Stimulated activated CD4-positive, alpha-beta T cell treated with anti-CD3 and anti-CD28 coated beads, Interleukin-1b, Interleukin-23, amount 100 ng/mL, for 48 hours (primary cell): ENCODE results near the gene SRMS.

Experiments used
- DNase-seq: peaks from one replicate; pipeline ENCODE4 v3.0.0-alpha.2; 2020

SRMS gene

GRCh38 chr20:63551068-63551467, 3.5 kb upstream of the SRMS start:
- no peak for DNase-seq

- DNase-seq: no peak
Measured at GRCh38 chr20:63549679-63550282, 2.2 kb upstream of the SRMS start.

- DNase-seq: no peak
Measured at GRCh38 chr20:63549019-63549418, 1.5 kb upstream of the SRMS start.

- DNase-seq: no peak
Measured at GRCh38 chr20:63548542-63548941, 993 bp upstream of the SRMS start.

- no peak for DNase-seq
Measured at GRCh38 chr20:63546956-63547724, 409 bp downstream of the SRMS start.

GRCh38 chr20:63546256-63546955, 1.1 kb downstream of the SRMS start:
- no peak for DNase-seq

GRCh38 chr20:63545814-63546213, 1.7 kb downstream of the SRMS start:
- no peak for DNase-seq

- DNase-seq: no peak
Measured at GRCh38 chr20:63544958-63545516, 2.5 kb downstream of the SRMS start.

- DNase-seq: no peak
Measured at GRCh38 chr20:63544241-63544957, 3.1 kb downstream of the SRMS start.

GRCh38 chr20:63543733-63544132, 3.8 kb downstream of the SRMS start:
- no peak for DNase-seq

GRCh38 chr20:63543131-63543530, 4.4 kb downstream of the SRMS start:
- DNase-seq: no peak

- DNase-seq: no peak
Measured at GRCh38 chr20:63542696-63543095, 4.9 kb downstream of the SRMS start.

- DNase-seq: no peak
Measured at GRCh38 chr20:63542031-63542559, 5.5 kb downstream of the SRMS start.

- DNase-seq: no peak
Measured at GRCh38 chr20:63541371-63541770, 6.2 kb downstream of the SRMS start.

- DNase-seq: peak; percentile 39
Measured at GRCh38 chr20:63540417-63541186, 6.9 kb downstream of the SRMS start.

GRCh38 chr20:63539441-63540370, 7.8 kb downstream of the SRMS start:
- DNase-seq: no peak

- no peak for DNase-seq
Measured at GRCh38 chr20:63539092-63539430, 8.5 kb downstream of the SRMS start.

GRCh38 chr20:63538204-63539091, 9.1 kb downstream of the SRMS start:
- DNase-seq: no peak

GRCh38 chr20:63537525-63538203, 9.9 kb downstream of the SRMS start:
- peak; percentile 96 for DNase-seq
